Heart left ventricle (tissue), 16 donors: Measurements from ENCODE around the gene RFESD. TPM values are rescaled to one million over a fixed set of nuclear protein-coding genes. Genes with fewer than 3 reads are reported as not detected.

Experiments
- ATAC-seq, 4 donors: fragments of 200-7000 bp; cut with Tn5 transposase; one replicate each; pipeline ENCODE4 v1.9.1; 2020 to 2022; ENCODE audit warnings: moderate library complexity in 4 of 4, mild to moderate bottlenecking in 3 of 4, moderate number of reproducible peaks in 1 of 4
- DNase-seq, 5 donors: peaks; one replicate each; pipeline ENCODE4 v3.0.0-alpha.2; 2020
- H3K27ac ChIP-seq, 12 donors: fragments of 200-600 bp; sonication (generic) in 4 of 12; one replicate each; pipeline versions ENCODE4 v1.5.0 to v1.8.0; 2016 to 2022; ENCODE audit warnings: mild to moderate bottlenecking in 2 of 12
- H3K27me3 ChIP-seq, 9 donors: fragments of 200-600 bp; sonication (generic) in 2 of 9; one replicate each; pipeline versions ENCODE4 v1.5.1 to v1.8.0; 2016 to 2022; ENCODE audit warnings: mild to moderate bottlenecking in 3 of 9
- H3K36me3 ChIP-seq, 9 donors: fragments of 200-600 bp; sonication (generic) in 2 of 9; one replicate each; pipeline versions ENCODE4 v1.5.0 to v1.8.0; 2018 to 2022; ENCODE audit warnings: mild to moderate bottlenecking in 2 of 9
- H3K4me1 ChIP-seq, 12 donors: fragments of 200-600 bp; sonication (generic) in 4 of 12; one replicate each; pipeline versions ENCODE4 v1.5.0 to v1.8.0; 2016 to 2022; ENCODE audit warnings: mild to moderate bottlenecking in 3 of 12
- H3K4me3 ChIP-seq, 12 donors: fragments of 200-600 bp; sonication (generic) in 4 of 12; one replicate each; pipeline versions ENCODE4 v1.5.0 to v1.8.0; 2017 to 2022; ENCODE audit warnings: mild to moderate bottlenecking in 9 of 12, moderate library complexity in 4 of 12
- H3K9me3 ChIP-seq, 12 donors: fragments of 200-600 bp; sonication (generic) in 4 of 12; one replicate each; pipeline versions ENCODE4 v1.5.0 to v1.8.0; 2016 to 2022; ENCODE audit warnings: mild to moderate bottlenecking in 1 of 12
- CTCF ChIP-seq, 12 donors: fragments of 200-600 bp; sonication (generic) in 4 of 12; IDR thresholded peaks; one replicate each; pipeline versions ENCODE4 v1.5.0 to v1.8.0; 2018 to 2022; ENCODE audit warnings: antibody characterized with exemption in 12 of 12, mild to moderate bottlenecking in 5 of 12
- POLR2A ChIP-seq, 2 donors: fragments of 450-650 bp; IDR thresholded peaks; one replicate each; pipeline ENCODE4 v1.6.1; 2017; ENCODE audit warnings: antibody characterized with exemption in 2 of 2, mild to moderate bottlenecking in 2 of 2, moderate library complexity in 2 of 2
- WGBS, 4 donors: extraction: QIAGEN DNeasy Blood & Tissue Kit in 2 of 4; methylation state at CpG; one replicate each; pipeline versions ENCODE4 v1.1.5 to v1.1.7; 2013 to 2018; 5-methylcytosine and 5-hydroxymethylcytosine counted together
- intact Hi-C, 10 donors: fragments of 100-400 bp; cut with DNase I; formaldehyde crosslinking; loops; one replicate each; pipeline versions ENCODE4 v1.11.1 to v1.14.2; 2022
- polyA plus RNA-seq, 2 donors: library from polyadenylated mRNA; stranded (reverse); fragments of 200-250 nt; gene quantifications; one replicate each; pipeline ENCODE4 v1.2.3, GENCODE V29; 2013
- total RNA-seq, 9 donors: library from RNA; depleted of rRNA in 2 of 9; stranded (reverse); fragments of >200 nt in 2 of 9; fragmentation: NEBNext Ultra II Directional in 3 of 9; extraction: Animal tissue kit (Norgen Biotek cat#: 25700) in 3 of 9; gene quantifications; one replicate each; pipeline versions ENCODE4 v1.1.0 to v1.2.4, GENCODE V29; 2016 to 2023
- donor health status: ischemic (EF 13 %, LVEDD 7.1; RV severe dilation, severe dysfunction).
- donor health status: healthy with polysubstance abuse.
- donor health status: DM: no; HTN: yes; CAD: no.
- donor health status: DM: no; HTN: no; CAD: no.
- donor health status: ischemic (EF 25% LVEDD 6.9; RV normal size, moderate dysfunction).
- donor health status: ischemic (EF 25% LVEDD 5.7; RV mildly dilated, moderate dysfunction).
- donor health status: healthy.
- donor health status: DM: yes; HTN: yes; CAD: no.
- donor health status: ischemic (EF 35%, LVEDD 5.7; RV mildly dilated, moderate dysfunction).
- donor health status: nonischemic (EF 11% LVEDD 7.7; RV severe dilation, severe dysfunction).
- donor health status: DM: yes; HTN: yes; CAD: no.
- donor health status: PGD.
- donor health status: ischemic (EF 29% LVEDD 5.4; RV normal size, mild dysfunction).
- donor health status: nonischemic (EF 23%, LVEDD 6.1; RV moderate dilation, normal function).

RFESD gene
- total and polyA plus RNA-seq, 11 donors: 1.3 to 5.0 (median 3.5) TPM

- no peak for TF ChIP-seq CTCF (IDR thresholded peaks at IDR 0.05)
- TF ChIP-seq POLR2A (IDR thresholded peaks at IDR 0.05): no peak
- peaks cover 0 to 14% (median 0%) of the 10 kb centered on the region in 9 donors for H3K36me3 ChIP-seq
- ATAC-seq (no peak), DNase-seq (no peak)
- H3K9me3 ChIP-seq: no peaks in the 10 kb centered on the region
- H3K4me3 ChIP-seq: no peak overlapping the region
- intact Hi-C loops: loop anchor here in 1 of 10 donors (5.0 kb wide), 1 partner anchor 124 kb away; no protein-coding TSS in a partner anchor
- H3K27me3 ChIP-seq: no peaks in the 10 kb centered on the region
- 88 to 96% (median 93%) methylated on average over 1 of the region's 1 CpG for WGBS, 4 donors
- no peak overlapping the region for H3K27ac ChIP-seq
- peaks cover 0 to 6% (median under 1%) of the 10 kb centered on the region in 12 donors for H3K4me1 ChIP-seq
These were observed 6.3 kb downstream of the RFESD start for GRCh38 chr5:95652849-95653248.

GRCh38 chr5:95654196-95654595, 7.6 kb downstream of the RFESD start:
- no peak for DNase-seq
- Histone ChIP-seq H3K4me3 (no peak overlapping the region), H3K27ac (no peak overlapping the region), H3K4me1 (peaks cover 0 to 6% (median 0%) of the 10 kb centered on the region in 12 donors), H3K9me3 (no peaks in the 10 kb centered on the region), H3K36me3 (peaks cover 0 to 14% (median 0%) of the 10 kb centered on the region in 9 donors), H3K27me3 (no peaks in the 10 kb centered on the region)
- ATAC-seq: no peak
- intact Hi-C loops: loop anchor here in 1 of 10 donors (5.0 kb wide), 1 partner anchor 123 kb away; no protein-coding TSS in a partner anchor
- TF ChIP-seq CTCF (IDR thresholded peaks at IDR 0.05): no peak
- WGBS, 4 donors: 96 to 98% (median 97%) methylated on average over 3 of the region's 3 CpGs

GRCh38 chr5:95655575-95655974, 9.0 kb downstream of the RFESD start:
- 36 to 50% (median 38%) methylated on average over 1 of the region's 1 CpG for WGBS, 4 donors

GRCh38 chr5:95660060-95660459, 13.5 kb downstream of the RFESD start:
- 90 to 93% (median 90%) methylated on average over 2 of the region's 2 CpGs for WGBS, 4 donors
- TF ChIP-seq CTCF (IDR thresholded peaks at IDR 0.05) (no peak), POLR2A (IDR thresholded peaks at IDR 0.05) (no peak)
- Histone ChIP-seq H3K4me3 (no peak overlapping the region), H3K9me3 (no peaks in the 10 kb centered on the region), H3K27ac (no peak overlapping the region), H3K36me3 (peaks cover 0 to 5% (median 0%) of the 10 kb centered on the region in 9 donors), H3K27me3 (no peaks in the 10 kb centered on the region), H3K4me1 (peaks cover 0 to 15% (median 5%) of the 10 kb centered on the region in 12 donors)
- intact Hi-C loops: loop anchor here in 8 of 10 donors (5.0 to 10.0 kb wide), 8 partner anchors 72 to 187 kb away; partner anchors contain the start of gene RHOBTB3 (in 1 of the 8)
- no peak for DNase-seq
- no peak for ATAC-seq

More at GRCh38 chr5:95655575-95655974, 9.0 kb downstream of the RFESD start:
- Histone ChIP-seq H3K4me3 (no peak overlapping the region), H3K36me3 (peaks cover 0 to 14% (median 0%) of the 10 kb centered on the region in 9 donors), H3K9me3 (no peaks in the 10 kb centered on the region), H3K4me1 (peaks cover 0 to 6% (median 0%) of the 10 kb centered on the region in 12 donors), H3K27me3 (no peaks in the 10 kb centered on the region), H3K27ac (no peak overlapping the region)
- TF ChIP-seq POLR2A (IDR thresholded peaks at IDR 0.05) (no peak), CTCF (IDR thresholded peaks at IDR 0.05) (no peak)
- no peak for DNase-seq
- no peak for ATAC-seq
- intact Hi-C loops: loop anchor here in 1 of 10 donors (5.0 kb wide), 1 partner anchor 102 kb away; no protein-coding TSS in a partner anchor
